ENCODE data around the gene SH2D1B. TPM values are rescaled to one million over a fixed set of nuclear protein-coding genes. Genes with fewer than 3 reads are reported as not detected.

SH2D1B gene
- total RNA-seq, 8 experiments from 2014 or later: 0.05 to 1.00 (median 0.21) TPM; not detected in 1

GRCh38 chr1:162396201-162396906, 15.6 kb downstream of the SH2D1B start:
- no peak for ATAC-seq (replicated peaks in 6 of 8)
- 0 to 100% (median 67%) methylated on average over 1 to 3 of the region's 3 CpGs; no CpG with 5 or more reads in 1 of the 10 experiments for WGBS, 10 experiments
- H3K4me3 ChIP-seq: no peak overlapping the region
- in situ Hi-C loops (cut with MboI; ENCODE audit: low pct_unique_long_range_greater_than_20kb in 2 of 9, low sequenced_read_pairs in 9 of 9, unreplicated experiment in 9 of 9): loop anchor here in 1 of 9 experiments (10.0 to 25.0 kb wide), 2 partner anchors 342 to 609 kb away; no protein-coding TSS in a partner anchor
- H3K27ac ChIP-seq: no peak overlapping the region
- peaks cover 10 to 13% of the 10 kb centered on the region in 2 donors for H3K4me1 ChIP-seq (replicated peaks in 1 of 2)

GRCh38 chr1:162391790-162392563, 20.0 kb downstream of the SH2D1B start:
- peak; percentile 37 to 61 (median 42) for ATAC-seq (replicated peaks in 6 of 8)
- Histone ChIP-seq H3K4me1 (replicated peaks in 1 of 2) (peaks cover 29 to 36% of the 10 kb centered on the region in 2 donors), H3K4me3 (no peak overlapping the region), H3K27ac (no peak overlapping the region)
- in situ Hi-C loops (cut with MboI; ENCODE audit: low pct_unique_long_range_greater_than_20kb in 2 of 9, low sequenced_read_pairs in 9 of 9, unreplicated experiment in 9 of 9): loop anchor here in 1 of 9 experiments (10.0 to 25.0 kb wide), 2 partner anchors 337 to 605 kb away; no protein-coding TSS in a partner anchor
- 39 to 80% (median 48%) methylated on average over 1 to 4 of the region's 4 CpGs; no CpG with 5 or more reads in 2 of the 10 experiments for WGBS, 10 experiments

GRCh38 chr1:162390396-162391185, 21.3 kb downstream of the SH2D1B start:
- Histone ChIP-seq H3K4me3 (no peak overlapping the region), H3K4me1 (replicated peaks in 1 of 2) (peaks cover 29 to 36% of the 10 kb centered on the region in 2 donors), H3K27ac (no peak overlapping the region)
- in situ Hi-C loops (cut with MboI; ENCODE audit: low pct_unique_long_range_greater_than_20kb in 2 of 9, low sequenced_read_pairs in 9 of 9, unreplicated experiment in 9 of 9): loop anchor here in 1 of 9 experiments (10.0 to 25.0 kb wide), 2 partner anchors 336 to 603 kb away; no protein-coding TSS in a partner anchor
- WGBS, 10 experiments: 29 to 90% (median 74%) methylated on average over 2 to 15 of the region's 15 CpGs; no CpG with 5 or more reads in 1 of the 10 experiments
- ATAC-seq (replicated peaks in 6 of 8): peak in 2 of 8 experiments; percentile 4 to 6

GRCh38 chr1:162389971-162390370, 22.0 kb downstream of the SH2D1B start:
- ATAC-seq (replicated peaks in 6 of 8): peak in 3 of 8 experiments; percentile 48 to 81 (median 61)
- Histone ChIP-seq H3K4me1 (replicated peaks in 1 of 2) (peaks cover 29 to 36% of the 10 kb centered on the region in 2 donors), H3K4me3 (no peak overlapping the region), H3K27ac (no peak overlapping the region)
- 0 to 100% (median 80%) methylated on average over 1 to 5 of the region's 9 CpGs; no CpG with 5 or more reads in 3 of the 10 experiments for WGBS, 10 experiments
- in situ Hi-C loops (cut with MboI; ENCODE audit: low pct_unique_long_range_greater_than_20kb in 2 of 9, low sequenced_read_pairs in 9 of 9, unreplicated experiment in 9 of 9): loop anchor here in 1 of 9 experiments (10.0 to 25.0 kb wide), 2 partner anchors 335 to 603 kb away; no protein-coding TSS in a partner anchor

GRCh38 chr1:162389021-162389818, 22.7 kb downstream of the SH2D1B start:
- WGBS, 10 experiments: 25 to 100% (median 64%) methylated on average over 1 to 11 of the region's 11 CpGs; no CpG with 5 or more reads in 2 of the 10 experiments
- ATAC-seq (replicated peaks in 6 of 8): peak in 5 of 8 experiments; percentile 25 to 64 (median 50)
- in situ Hi-C loops (cut with MboI; ENCODE audit: low pct_unique_long_range_greater_than_20kb in 2 of 9, low sequenced_read_pairs in 9 of 9, unreplicated experiment in 9 of 9): loop anchor here in 1 of 9 experiments (25.0 kb wide), 1 partner anchor 602 kb away; no protein-coding TSS in a partner anchor

GRCh38 chr1:162388615-162389014, 23.3 kb downstream of the SH2D1B start:
- in situ Hi-C loops (cut with MboI; ENCODE audit: low pct_unique_long_range_greater_than_20kb in 2 of 9, low sequenced_read_pairs in 9 of 9, unreplicated experiment in 9 of 9): loop anchor here in 1 of 9 experiments (25.0 kb wide), 1 partner anchor 601 kb away; no protein-coding TSS in a partner anchor
- WGBS, 10 experiments: 50 to 100% (median 88%) methylated on average over 1 to 5 of the region's 5 CpGs; no CpG with 5 or more reads in 3 of the 10 experiments
- Histone ChIP-seq H3K4me1 (replicated peaks in 1 of 2) (peaks cover 29 to 46% of the 10 kb centered on the region in 2 donors), H3K4me3 (no peak overlapping the region), H3K27ac (no peak overlapping the region)
- peak in 4 of 8 experiments; percentile 7 to 16 (median 14) for ATAC-seq (replicated peaks in 6 of 8)

More at GRCh38 chr1:162389021-162389818, 22.7 kb downstream of the SH2D1B start:
- Histone ChIP-seq H3K27ac (no peak overlapping the region), H3K4me1 (replicated peaks in 1 of 2) (peaks cover 29 to 42% of the 10 kb centered on the region in 2 donors), H3K4me3 (no peak overlapping the region)

DNA sequence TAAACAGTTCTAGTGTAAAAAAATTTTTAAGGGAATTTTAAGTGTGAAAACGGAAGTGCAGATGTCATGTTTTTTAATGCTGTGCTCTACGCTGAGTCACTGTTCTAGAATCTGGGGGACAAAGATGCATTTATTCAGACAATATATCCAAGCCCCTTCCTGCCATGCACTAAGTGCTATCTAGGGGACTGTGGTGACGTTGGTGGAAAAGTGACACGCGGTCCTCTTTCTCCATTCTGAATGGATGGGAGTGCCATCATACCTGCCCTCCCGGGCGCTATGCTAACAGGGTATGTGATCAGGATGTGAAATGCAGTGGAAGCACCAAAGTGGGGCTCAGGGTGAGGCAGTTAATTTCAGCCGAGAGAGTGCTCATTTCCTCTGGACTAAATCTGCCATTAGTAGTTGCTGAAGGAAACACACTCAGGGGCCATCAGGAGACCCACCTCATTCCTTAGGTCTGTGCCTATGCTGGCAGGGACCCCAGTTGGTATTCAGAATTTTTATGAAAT, 23.8 kb downstream of the SH2D1B start:
- H3K27ac ChIP-seq: no peak overlapping the region

GRCh38 chr1:162387226-162388082, 24.5 kb downstream of the SH2D1B start:
- 33 to 100% (median 74%) methylated on average over 2 to 20 of the region's 20 CpGs for WGBS, 10 experiments
- H3K4me3 ChIP-seq: no peak overlapping the region
- no peak overlapping the region for H3K27ac ChIP-seq
- in situ Hi-C loops (cut with MboI; ENCODE audit: low pct_unique_long_range_greater_than_20kb in 2 of 9, low sequenced_read_pairs in 9 of 9, unreplicated experiment in 9 of 9): loop anchor here in 1 of 9 experiments (25.0 kb wide), 1 partner anchor 600 kb away; no protein-coding TSS in a partner anchor
- no peak for ATAC-seq (replicated peaks in 6 of 8)
- peaks cover 29 to 50% of the 10 kb centered on the region in 2 donors for H3K4me1 ChIP-seq (replicated peaks in 1 of 2)

More for the DNA sequence above, 23.8 kb downstream of the SH2D1B start:
- Histone ChIP-seq H3K4me1 (replicated peaks in 1 of 2) (peaks cover 29 to 50% of the 10 kb centered on the region in 2 donors), H3K4me3 (no peak overlapping the region)
- no peak for ATAC-seq (replicated peaks in 6 of 8)
- 70 to 100% (median 90%) methylated on average over 2 to 8 of the region's 8 CpGs; no CpG with 5 or more reads in 1 of the 10 experiments for WGBS, 10 experiments
- in situ Hi-C loops (cut with MboI; ENCODE audit: low pct_unique_long_range_greater_than_20kb in 2 of 9, low sequenced_read_pairs in 9 of 9, unreplicated experiment in 9 of 9): loop anchor here in 1 of 9 experiments (25.0 kb wide), 1 partner anchor 601 kb away; no protein-coding TSS in a partner anchor

- ATAC-seq (replicated peaks in 6 of 8): no peak
- 55 to 90% (median 76%) methylated on average over 3 to 8 of the region's 8 CpGs; no CpG with 5 or more reads in 2 of the 10 experiments for WGBS, 10 experiments
Observed at GRCh38 chr1:162386292-162387225, 25.4 kb downstream of the SH2D1B start.

More at GRCh38 chr1:162386292-162387225, 25.4 kb downstream of the SH2D1B start:
- in situ Hi-C loops (cut with MboI; ENCODE audit: low pct_unique_long_range_greater_than_20kb in 2 of 9, low sequenced_read_pairs in 9 of 9, unreplicated experiment in 9 of 9): loop anchor here in 1 of 9 experiments (25.0 kb wide), 1 partner anchor 599 kb away; no protein-coding TSS in a partner anchor
- Histone ChIP-seq H3K4me3 (no peak overlapping the region), H3K4me1 (replicated peaks in 1 of 2) (peaks cover 26 to 47% of the 10 kb centered on the region in 2 donors), H3K27ac (no peak overlapping the region)

All from motor neuron (in vitro differentiated cells).